Keratinocyte (primary cell): ENCODE data around the gene KIFBP. TPM values are rescaled to one million over a fixed set of nuclear protein-coding genes. Genes with fewer than 3 reads are reported as not detected.

Experiments used
- DNase-seq: peaks from one replicate; pipeline ENCODE4 v3.0.0-alpha.2; 2011; ENCODE audit warnings: low read depth, missing footprints, low spot score
- FAIRE-seq: peaks from 2 replicates; lab custom pipeline; 2011; peaks lifted over from hg19 to GRCh38; lab: Jason Lieb, UNC
- H2AFZ ChIP-seq: 2 replicates; pipeline ENCODE4 v1.6.0; 2012; ENCODE audit warnings: low read length, control low read depth, inconsistent platforms; ENCODE audit not compliant: control insufficient read depth
- H3K27ac ChIP-seq: 2 replicates; pipeline ENCODE4 v1.5.1; 2011; ENCODE audit warnings: low read length; ENCODE audit not compliant: control insufficient read depth, insufficient read depth
- H3K27me3 ChIP-seq: 3 replicates; pipeline ENCODE4 v1.6.0; 2011; ENCODE audit warnings: low read length; ENCODE audit not compliant: control insufficient read depth, insufficient read depth; ENCODE audit errors: extremely low read depth
- H3K36me3 ChIP-seq, 2 experiments: 2 replicates in 1 of 2; 3 replicates in 1 of 2; pipeline ENCODE4 v1.5.1; 2011; ENCODE audit warnings: low read length in 2 of 2, mild to moderate bottlenecking in 1 of 2; ENCODE audit not compliant: control insufficient read depth in 2 of 2, insufficient read depth in 2 of 2; ENCODE audit errors: extremely low read depth in 1 of 2
- H3K4me1 ChIP-seq: 3 replicates; pipeline ENCODE4 v1.5.1; 2011; ENCODE audit warnings: low read length; ENCODE audit not compliant: control insufficient read depth, insufficient read depth; ENCODE audit errors: extremely low read depth
- H3K4me2 ChIP-seq: 3 replicates; pipeline ENCODE4 v1.6.0; 2011; ENCODE audit warnings: low read depth, low read length; ENCODE audit not compliant: control insufficient read depth, insufficient read depth; ENCODE audit errors: extremely low read depth
- H3K4me3 ChIP-seq, 3 experiments: fragments of 200-600 bp in 1 of 3; sonication (generic) in 1 of 3; 2 replicates in 2 of 3; 3 replicates in 1 of 3; pipeline ENCODE4 v1.5.1; 2011 to 2016; ENCODE audit warnings: low read length in 3 of 3, mild to moderate bottlenecking in 3 of 3, control low read depth in 2 of 3, inconsistent platforms in 1 of 3, low read depth in 1 of 3, mixed read lengths in 1 of 3, mixed run types in 1 of 3, moderate library complexity in 1 of 3; ENCODE audit not compliant: control insufficient read depth in 2 of 3, insufficient read depth in 2 of 3; ENCODE audit errors: extremely low read depth in 1 of 3
- H3K79me2 ChIP-seq: 2 replicates; pipeline ENCODE4 v1.6.0; 2012; ENCODE audit warnings: low read length; ENCODE audit not compliant: control insufficient read depth, insufficient read depth
- H3K9ac ChIP-seq: 3 replicates; pipeline ENCODE4 v1.6.0; 2011; ENCODE audit warnings: low read length; ENCODE audit not compliant: control insufficient read depth, insufficient read depth; ENCODE audit errors: extremely low read depth
- H3K9me1 ChIP-seq: 3 replicates; pipeline ENCODE4 v1.6.0; 2011; ENCODE audit warnings: low read length; ENCODE audit not compliant: control insufficient read depth, insufficient read depth; ENCODE audit errors: extremely low read depth
- H3K9me3 ChIP-seq: 2 replicates; pipeline ENCODE4 v1.5.1; 2012; ENCODE audit warnings: low read depth, low read length; ENCODE audit not compliant: control insufficient read depth
- H4K20me1 ChIP-seq: 3 replicates; pipeline ENCODE4 v1.6.0; 2011; ENCODE audit warnings: low read length; ENCODE audit not compliant: control insufficient read depth, insufficient read depth; ENCODE audit errors: extremely low read depth
- CTCF ChIP-seq, 3 experiments: IDR thresholded peaks in 1 of 3; conservative IDR thresholded peaks in 1 of 3; optimal IDR thresholded peaks in 1 of 3; 2 replicates in 2 of 3; 3 replicates in 1 of 3; pipeline versions ENCODE3 to v1.5.1; 2011; ENCODE audit warnings: low read length in 3 of 3, mild to moderate bottlenecking in 3 of 3, moderate library complexity in 2 of 3, control low read depth in 1 of 3, inconsistent platforms in 1 of 3; ENCODE audit not compliant: insufficient read depth in 2 of 3; ENCODE audit errors: extremely low read depth in 1 of 3
- EZH2 ChIP-seq: IDR thresholded peaks from one replicate; pipeline ENCODE4 v1.6.1; 2012; ENCODE audit warnings: inconsistent platforms, mild to moderate bottlenecking, low read length, moderate library complexity
- dilution Hi-C: fragments of 300-500 bp; cut with MboI; formaldehyde crosslinking; loops from one replicate; pipeline ENCODE4 v1.7.0; 2020; ENCODE audit warnings: low sequenced_read_pairs; ENCODE audit not compliant: extremely low pct_ligation_motif_present
- polyA plus RNA-seq, 5 experiments: library from polyadenylated mRNA; depleted of rRNA in 3 of 5; stranded (reverse) in 3 of 5; stranded (forward) in 1 of 5; unstranded in 1 of 5; fragments of >200 nt; gene quantifications; 1 replicate in 1 of 5; 2 replicates in 3 of 5; 3 replicates in 1 of 5; pipeline versions ENCODE4 v1.2.1 to v1.2.3, GENCODE V29; 2011 to 2012; ENCODE audit warnings: missing spikeins in 2 of 5, low read depth in 1 of 5, low replicate concordance in 1 of 5

Gene KIFBP
- polyA plus RNA-seq, 1 donor (not counting 4 experiments of a cell fraction or from before 2014, with no cell fraction given), result 48.9 TPM

- Histone ChIP-seq H3K4me1 (peaks cover 22% of the 10 kb centered on the region), H3K79me2 (no peaks in the 10 kb centered on the region), H3K36me3 (no peaks in the 10 kb centered on the region), H3K4me3 (no peak overlapping the region), H3K9me3 (no peaks in the 10 kb centered on the region), H2AFZ (no peak overlapping the region), H4K20me1 (no peaks in the 10 kb centered on the region), H3K27me3 (no peaks in the 10 kb centered on the region), H3K9ac (no peak overlapping the region), H3K27ac (no peak overlapping the region), H3K9me1 (no peaks in the 10 kb centered on the region), H3K4me2 (no peak overlapping the region)
- dilution Hi-C loops, result no loop called here
- FAIRE-seq, result no peak
- TF ChIP-seq EZH2 (no peak), CTCF (optimal IDR thresholded peaks at IDR 0.05 in 1 of 3, IDR thresholded peaks at IDR 0.05 in 1 of 3, conservative IDR thresholded peaks at IDR 0.05 in 1 of 3; ENCODE audit: extremely low read depth in 1 of 3, insufficient read depth in 2 of 3, low read length in 3 of 3) (no peak)
- no peak for DNase-seq
Observed at GRCh38 chr10:69042417-69042816, 53.8 kb downstream of the KIFBP start.

- Histone ChIP-seq H3K4me2 (no peak overlapping the region), H3K4me1 (peaks cover 22% of the 10 kb centered on the region), H4K20me1 (no peaks in the 10 kb centered on the region), H3K9ac (no peak overlapping the region), H3K27ac (no peak overlapping the region), H3K79me2 (no peaks in the 10 kb centered on the region), H3K36me3 (no peaks in the 10 kb centered on the region), H3K9me1 (no peaks in the 10 kb centered on the region), H3K9me3 (no peaks in the 10 kb centered on the region), H2AFZ (no peak overlapping the region), H3K27me3 (no peaks in the 10 kb centered on the region), H3K4me3 (no peak overlapping the region)
- DNase-seq (no peak), FAIRE-seq (no peak)
- TF ChIP-seq EZH2, result no peak
- dilution Hi-C loops, result no loop called here
Observed at GRCh38 chr10:69042838-69043237, 54.2 kb downstream of the KIFBP start.

GRCh38 chr10:69043931-69044531, 55.4 kb downstream of the KIFBP start:
- no peaks in the 10 kb centered on the region for H3K36me3 ChIP-seq
- H3K79me2 ChIP-seq, result no peaks in the 10 kb centered on the region
- dilution Hi-C loops, result no loop called here
- TF ChIP-seq CTCF (optimal IDR thresholded peaks at IDR 0.05 in 1 of 3, IDR thresholded peaks at IDR 0.05 in 1 of 3, conservative IDR thresholded peaks at IDR 0.05 in 1 of 3; ENCODE audit: extremely low read depth in 1 of 3, insufficient read depth in 2 of 3, low read length in 3 of 3), result no peak
- no peak for TF ChIP-seq EZH2
- no peaks in the 10 kb centered on the region for H3K27me3 ChIP-seq
- FAIRE-seq (no peak), DNase-seq (no peak)
- no peak overlapping the region for H3K4me3 ChIP-seq
- no peaks in the 10 kb centered on the region for H3K9me3 ChIP-seq
- H3K4me1 ChIP-seq, result peaks cover 22% of the 10 kb centered on the region
- no peaks in the 10 kb centered on the region for H4K20me1 ChIP-seq
- no peak overlapping the region for H3K9ac ChIP-seq
- H2AFZ ChIP-seq, result no peak overlapping the region
- H3K4me2 ChIP-seq, result no peak overlapping the region
- H3K27ac ChIP-seq, result no peak overlapping the region
- H3K9me1 ChIP-seq, result no peaks in the 10 kb centered on the region
